ENCODE results near the gene DYNLRB1. TPM values are rescaled to one million over a fixed set of nuclear protein-coding genes. Genes with fewer than 3 reads are reported as not detected.

DYNLRB1 gene
- total and polyA plus RNA-seq, 2 of the 13 experiments (the other 11 are each of a cell fraction or from before 2014, with no cell fraction given), result 140 to 244 TPM

- TF ChIP-seq ZHX2 (IDR thresholded peaks at IDR 0.05; ENCODE audit: low read depth) (peak; percentile 66; the same call in 1 of the 2 replicates), ZHX2 (CRISPR knock-in tag; IDR thresholded peaks at IDR 0.05; ENCODE audit: borderline replicate concordance) (no peak), MXD4 (CRISPR knock-in tag; IDR thresholded peaks at IDR 0.05) (no peak), JUND (CRISPR knock-in tag; IDR thresholded peaks at IDR 0.05) (no peak), AHDC1 (CRISPR knock-in tag; IDR thresholded peaks at IDR 0.05; ENCODE audit: borderline replicate concordance) (no peak), ARID3A (IDR thresholded peaks at IDR 0.05; ENCODE audit: low read depth, low read length) (no peak), NR2C2 (CRISPR knock-in tag; IDR thresholded peaks at IDR 0.05; ENCODE audit: borderline replicate concordance) (no peak), GABPB1 (CRISPR knock-in tag; IDR thresholded peaks at IDR 0.05) (0 out of 2 replicates have a peak, but pooled peaks have one; percentile 18), ZNF678 (CRISPR knock-in tag; IDR thresholded peaks at IDR 0.05) (no peak), PRPF4 (IDR thresholded peaks at IDR 0.05; ENCODE audit: low read depth, low read length, poor library complexity, severe bottlenecking) (no peak), ARNT (IDR thresholded peaks at IDR 0.05) (no peak), ZNF501 (CRISPR knock-in tag; IDR thresholded peaks at IDR 0.05) (peak; percentile 60; the same call in 1 of the 2 replicates), ZNF768 (CRISPR knock-in tag; IDR thresholded peaks at IDR 0.05) (peak; percentile 49; the same call in 1 of the 2 replicates), MIER2 (CRISPR knock-in tag; IDR thresholded peaks at IDR 0.05) (no peak), PLSCR1 (CRISPR knock-in tag; IDR thresholded peaks at IDR 0.05; ENCODE audit: borderline replicate concordance) (no peak)
Observed at GRCh38 chr20:34536798-34537394, 20.7 kb downstream of the DYNLRB1 start (continued).

Data from HepG2 (cell line).